GM18867 (cell line): ENCODE measurements around the gene SLCO3A1.

Experiments used
- ATAC-seq: cut with Tn5 transposase; IDR thresholded peaks from one replicate; pipeline ENCODE4 v1.9.1; 2021; ENCODE audit warnings: mild to moderate bottlenecking, moderate library complexity; ENCODE audit not compliant: unreplicated experiment

Gene SLCO3A1

GRCh38 chr15:91997163-91997562, 143.7 kb downstream of the SLCO3A1 start:
- no peak for ATAC-seq

- ATAC-seq = no peak
Measured at GRCh38 chr15:92000709-92001108, 147.2 kb downstream of the SLCO3A1 start.

GRCh38 chr15:92001307-92001706, 147.8 kb downstream of the SLCO3A1 start:
- no peak for ATAC-seq

GRCh38 chr15:92002666-92003065, 149.2 kb downstream of the SLCO3A1 start:
- ATAC-seq = no peak

- no peak for ATAC-seq
Measured at GRCh38 chr15:92003515-92004067, 150.1 kb downstream of the SLCO3A1 start.

- no peak for ATAC-seq
Measured at GRCh38 chr15:92005154-92005553, 151.6 kb downstream of the SLCO3A1 start.

- ATAC-seq = no peak
Measured at GRCh38 chr15:92006186-92007028, 152.9 kb downstream of the SLCO3A1 start.

- no peak for ATAC-seq
Measured at GRCh38 chr15:92009162-92009561, 155.7 kb downstream of the SLCO3A1 start.

- ATAC-seq = no peak
Measured at GRCh38 chr15:92011611-92012367, 158.3 kb downstream of the SLCO3A1 start.

- no peak for ATAC-seq
Measured at GRCh38 chr15:92012368-92012629, 158.8 kb downstream of the SLCO3A1 start.

GRCh38 chr15:92012881-92013280, 159.4 kb downstream of the SLCO3A1 start:
- ATAC-seq = no peak

- ATAC-seq = no peak
Measured at GRCh38 chr15:92014281-92015030, 160.9 kb downstream of the SLCO3A1 start.

- no peak for ATAC-seq
Measured at GRCh38 chr15:92017882-92018534, 164.5 kb downstream of the SLCO3A1 start.

GRCh38 chr15:92018535-92019239, 165.2 kb downstream of the SLCO3A1 start:
- no peak for ATAC-seq

GRCh38 chr15:92019706-92020105, 166.2 kb downstream of the SLCO3A1 start:
- no peak for ATAC-seq

GRCh38 chr15:92020207-92020606, 166.7 kb downstream of the SLCO3A1 start:
- ATAC-seq = no peak

- ATAC-seq = no peak
Measured at GRCh38 chr15:92020804-92021203, 167.3 kb downstream of the SLCO3A1 start.

- ATAC-seq = no peak
Measured at GRCh38 chr15:92021792-92022191, 168.3 kb downstream of the SLCO3A1 start.

GRCh38 chr15:92023965-92024364, 170.5 kb downstream of the SLCO3A1 start:
- ATAC-seq = no peak

- no peak for ATAC-seq
Measured at GRCh38 chr15:92025706-92026270, 172.3 kb downstream of the SLCO3A1 start.
